T1000 (cell line): ENCODE measurements around the gene CTDSPL.

Experiments
- DNase-seq: peaks from one replicate; lab custom pipeline; 2025; ENCODE audit warnings: mixed read lengths; lab: John Stamatoyannopoulos, UW

Gene CTDSPL

DNA sequence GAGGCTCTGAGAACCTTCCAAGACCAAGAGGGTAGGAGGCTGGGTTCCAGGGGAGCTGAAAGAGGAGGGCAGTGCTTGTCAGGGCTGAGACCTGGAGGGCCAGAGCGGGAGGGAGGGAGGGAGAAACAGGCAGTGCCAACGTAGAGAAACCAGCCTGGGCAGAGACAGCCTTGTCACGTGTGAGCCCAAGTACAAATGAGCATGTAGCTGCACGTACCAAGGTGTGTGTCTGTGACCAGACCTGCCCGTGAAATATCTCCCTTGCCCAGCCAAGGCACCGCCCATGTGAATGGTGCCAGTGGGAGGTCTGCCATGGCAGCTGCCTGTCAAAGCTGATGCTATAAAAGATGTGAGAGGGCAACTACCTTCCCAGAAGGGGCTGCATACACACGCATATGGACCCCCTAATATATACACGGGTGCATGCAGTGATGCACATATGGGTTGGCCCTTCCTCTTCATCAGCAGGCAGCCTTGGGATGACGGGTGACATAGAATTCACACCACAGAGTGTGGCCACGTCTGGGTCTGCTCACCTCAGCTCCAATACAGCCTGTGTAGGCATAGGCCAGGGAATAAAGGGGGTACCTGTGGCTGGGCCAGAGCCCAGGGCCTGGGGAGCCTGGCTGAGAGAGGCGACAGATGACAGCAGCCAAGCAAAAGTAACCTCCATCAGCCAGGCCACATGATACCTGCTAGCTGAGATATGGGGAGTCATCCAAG, 7.8 kb upstream of the CTDSPL start:
- no peak for DNase-seq

DNA sequence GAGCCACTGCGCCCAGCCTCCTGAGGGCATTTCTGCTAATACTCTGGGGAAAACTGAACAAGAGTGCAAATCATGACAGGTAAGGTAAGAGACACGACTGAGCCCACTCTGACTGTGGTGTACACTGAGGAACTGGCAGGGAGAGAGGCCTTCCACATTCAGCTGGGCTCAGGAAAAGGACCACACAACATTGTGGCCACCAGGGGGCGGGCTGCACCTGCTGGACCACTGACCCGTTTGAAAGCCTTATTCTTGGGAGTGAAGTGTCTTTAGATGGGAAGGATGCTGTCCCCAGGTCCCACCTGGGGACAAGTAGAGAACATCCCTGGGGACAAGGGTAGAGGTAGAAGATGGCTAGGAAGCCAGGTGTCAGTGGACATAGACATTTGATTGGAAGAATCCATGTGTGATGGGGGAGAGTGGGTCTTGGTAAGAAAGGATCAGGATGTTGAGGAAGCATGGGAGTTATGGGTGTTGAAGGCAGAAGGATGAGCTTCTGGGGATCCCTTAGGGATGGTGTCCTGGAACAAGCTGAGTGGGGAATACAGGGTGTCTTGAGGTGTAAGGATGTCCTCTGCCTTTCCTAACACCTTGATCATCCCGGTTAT, 6.2 kb upstream of the CTDSPL start:
- peak; percentile 60 for DNase-seq

DNA sequence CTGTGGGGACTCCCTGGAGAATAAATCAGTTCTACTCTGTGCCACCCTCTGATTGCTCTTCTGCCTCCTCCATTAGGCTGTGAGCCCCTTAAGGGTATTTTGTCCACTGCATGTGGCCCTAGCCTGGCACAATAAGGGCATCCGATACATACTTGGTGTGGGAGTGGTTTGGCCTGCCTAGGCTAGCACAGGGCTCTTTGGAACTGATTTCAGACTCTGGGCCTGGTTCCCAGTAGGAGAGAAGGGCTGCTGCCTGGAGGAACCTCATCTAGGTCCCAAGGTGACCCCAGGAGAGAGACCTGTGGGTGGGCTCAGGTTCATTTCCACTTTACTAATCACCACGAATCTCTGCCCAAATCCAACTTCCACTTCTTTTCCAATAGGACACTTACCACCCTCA, 5.3 kb upstream of the CTDSPL start:
- no peak for DNase-seq

DNA sequence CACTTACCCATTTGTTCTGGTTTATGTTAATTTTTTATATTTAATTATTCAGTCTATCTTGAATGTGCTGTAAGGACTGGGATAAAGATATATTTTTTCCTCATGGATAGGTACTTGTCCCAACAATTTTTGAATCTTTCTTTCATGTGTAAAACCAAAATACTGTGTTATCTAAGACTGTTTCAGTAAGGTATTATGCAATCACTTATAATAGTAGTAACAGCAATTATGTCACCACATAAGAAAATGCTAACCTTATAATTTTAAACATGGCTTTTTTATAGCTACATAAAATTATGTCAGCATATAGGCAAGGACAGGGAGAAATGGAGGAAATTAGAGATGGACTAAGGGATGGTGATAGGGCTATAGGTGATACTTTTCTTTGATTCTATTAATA, 2.9 kb upstream of the CTDSPL start:
- no peak for DNase-seq

DNA sequence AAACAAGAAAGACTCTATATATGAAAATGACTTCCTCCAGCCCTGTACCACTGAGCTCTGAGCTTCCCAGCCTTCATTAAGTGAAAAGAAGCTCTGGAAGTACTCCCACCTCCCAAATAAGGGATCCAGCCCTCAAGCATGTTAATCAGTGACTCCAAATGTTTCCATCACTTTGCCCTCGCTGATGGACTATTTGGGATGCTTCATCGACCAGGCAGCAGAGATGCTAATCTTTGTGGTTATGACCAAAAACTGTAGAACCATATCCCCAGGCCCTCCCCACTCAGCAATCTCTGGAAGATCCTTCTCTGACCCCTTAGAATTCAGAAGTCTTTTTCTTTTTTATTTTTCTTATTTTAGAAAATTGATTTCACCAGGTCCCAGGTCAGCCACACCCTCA, 2.3 kb upstream of the CTDSPL start:
- DNase-seq = no peak

DNA sequence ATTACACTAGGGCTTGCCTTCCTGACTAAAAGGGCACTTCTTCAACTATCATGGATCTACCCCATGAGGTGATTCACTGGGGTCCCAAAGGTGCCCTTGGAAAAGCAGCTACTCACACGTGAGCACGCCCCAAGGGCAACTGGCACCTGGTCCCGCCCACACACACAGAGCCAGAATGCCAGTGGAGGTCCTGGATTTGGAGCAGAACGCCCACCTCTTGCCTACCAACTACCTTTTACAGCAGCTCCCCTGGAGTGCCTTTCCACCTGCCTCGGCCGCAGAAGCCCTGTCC, 1.8 kb upstream of the CTDSPL start:
- no peak for DNase-seq

DNA sequence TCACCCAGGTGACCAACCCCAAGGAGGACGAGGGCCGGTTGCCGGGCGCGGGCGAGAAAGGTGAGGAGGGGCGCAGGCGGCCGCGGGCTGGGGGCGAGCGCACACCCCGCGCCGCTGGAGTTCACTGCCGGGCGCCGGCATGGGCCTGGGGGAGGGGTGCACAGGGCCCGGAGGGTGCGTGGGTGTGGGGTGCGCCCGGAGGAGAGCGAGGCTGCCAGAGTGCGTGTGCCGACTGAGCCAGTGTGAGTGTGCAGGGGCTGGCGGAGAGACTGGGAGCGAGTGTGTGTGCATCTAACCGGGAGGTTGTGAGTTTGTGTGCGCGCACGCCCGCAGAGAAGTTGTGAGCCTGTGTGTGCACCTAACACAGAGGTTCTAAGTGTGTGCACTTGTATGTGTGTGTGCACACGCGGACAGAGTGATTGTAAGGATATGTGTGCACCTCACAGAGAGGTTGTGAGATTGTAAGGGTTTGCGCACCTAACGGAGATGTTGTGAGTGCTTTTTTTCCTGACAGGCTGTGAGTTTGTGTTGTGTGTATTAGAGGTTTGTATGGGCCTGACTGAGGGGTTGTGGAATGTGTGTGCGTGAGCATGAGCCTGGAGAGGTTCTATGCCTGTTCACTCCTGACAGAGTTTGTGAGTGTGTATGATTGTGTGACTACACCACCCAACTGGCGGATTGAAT, 681 bp downstream of the CTDSPL start:
- DNase-seq = no peak

DNA sequence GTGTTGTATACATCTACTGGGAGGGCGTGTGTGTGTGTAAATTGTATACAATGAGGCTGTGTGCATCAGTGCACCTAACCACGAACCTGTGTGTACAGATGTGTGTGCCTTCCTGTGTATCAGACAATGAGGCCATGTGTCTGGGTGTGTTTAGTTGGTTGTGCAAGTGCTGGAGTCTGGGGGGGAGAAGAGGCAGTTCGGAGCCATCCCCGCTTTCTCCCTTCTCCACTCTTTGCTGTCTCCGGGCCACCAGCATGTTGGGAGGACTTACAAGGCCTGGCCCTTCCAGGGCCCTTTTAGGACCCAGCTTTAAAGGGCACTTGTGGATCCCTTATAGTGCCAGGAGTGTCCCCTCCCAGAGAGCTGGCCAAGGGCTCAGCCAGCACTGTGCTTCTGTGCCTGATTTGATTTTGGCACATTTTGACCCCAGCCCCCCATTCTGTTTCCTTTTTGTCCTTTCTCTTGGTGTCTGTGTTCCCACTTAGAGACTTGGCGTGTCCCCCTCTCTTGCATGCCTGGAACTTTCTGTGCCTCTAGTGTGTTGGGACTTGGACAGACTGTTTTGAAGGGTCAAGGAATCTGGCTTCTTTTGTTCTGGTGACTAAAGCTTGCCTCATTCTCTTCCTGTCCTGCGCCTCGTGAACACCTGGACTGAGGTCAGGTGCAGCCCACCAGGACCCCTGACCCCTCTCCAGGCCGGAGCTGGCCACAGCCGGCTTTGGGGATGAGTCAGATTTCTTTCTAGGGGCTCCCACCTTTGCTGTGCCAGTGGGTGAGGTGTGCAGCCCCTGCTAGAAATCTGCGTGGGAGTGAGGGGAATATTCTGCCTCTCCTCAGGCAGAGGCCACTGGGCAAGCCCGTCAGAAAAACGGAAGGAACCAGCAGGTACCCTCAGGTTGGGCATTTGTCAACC, 1.5 kb downstream of the CTDSPL start:
- no peak for DNase-seq

DNA sequence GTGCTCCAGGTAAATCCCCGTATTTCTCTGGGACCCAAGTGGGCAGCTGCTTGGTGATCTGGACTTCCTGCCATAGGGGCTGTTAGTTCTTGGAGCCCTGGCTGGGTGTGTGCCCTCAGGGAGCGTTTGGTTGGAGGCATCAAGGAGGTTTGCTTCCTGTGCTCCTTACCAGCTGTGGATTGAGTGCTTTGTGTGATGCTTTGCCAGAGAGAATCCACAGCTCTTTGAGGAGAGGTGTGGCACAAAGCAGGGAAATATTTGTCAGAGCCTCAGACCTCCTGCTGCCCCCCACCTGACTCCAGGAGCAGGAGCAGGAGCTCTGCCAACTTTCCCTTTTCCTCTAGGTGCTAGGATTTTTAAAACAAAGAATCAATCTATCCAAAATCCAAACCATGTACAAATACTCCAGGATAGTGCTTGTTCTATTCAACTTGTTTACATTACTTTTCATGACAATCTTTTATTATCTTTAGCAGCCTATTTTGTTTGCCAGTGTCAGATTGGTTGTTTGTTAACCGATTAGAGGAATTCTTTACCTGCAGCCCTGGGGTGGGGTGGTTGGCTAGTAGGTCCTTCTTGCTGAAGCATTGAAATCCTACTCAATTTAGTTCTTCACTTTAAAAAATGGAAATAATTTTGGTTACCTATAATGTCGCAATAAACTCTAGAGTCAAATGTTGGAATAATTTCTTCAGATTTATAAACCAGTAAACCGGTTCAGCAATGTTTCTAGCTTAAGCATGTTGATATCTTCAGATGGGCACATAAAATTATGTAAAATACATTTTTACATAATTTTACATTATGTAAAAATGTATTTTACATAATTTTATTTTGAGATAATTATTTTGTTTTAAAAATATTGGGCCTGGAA, 2.5 kb downstream of the CTDSPL start:
- no peak for DNase-seq

DNA sequence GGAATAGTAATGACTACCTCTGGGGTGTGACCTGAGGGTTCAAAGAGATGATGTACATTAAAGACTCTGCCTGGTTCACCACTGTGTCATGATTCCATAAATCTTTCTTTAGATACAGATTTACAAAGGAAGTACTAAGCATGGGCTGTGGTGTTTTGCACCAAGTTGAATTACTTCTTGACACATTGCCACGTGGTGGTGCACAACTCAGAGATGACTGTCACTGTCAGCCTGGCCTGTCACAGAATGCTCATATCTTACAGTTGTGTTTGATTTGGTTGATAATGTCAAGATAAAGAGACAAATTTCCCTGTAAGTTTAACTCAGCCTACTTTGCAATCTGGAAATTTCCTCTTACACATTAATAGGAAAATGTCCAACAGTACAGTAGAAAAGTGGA, 3.2 kb downstream of the CTDSPL start:
- no peak for DNase-seq

DNA sequence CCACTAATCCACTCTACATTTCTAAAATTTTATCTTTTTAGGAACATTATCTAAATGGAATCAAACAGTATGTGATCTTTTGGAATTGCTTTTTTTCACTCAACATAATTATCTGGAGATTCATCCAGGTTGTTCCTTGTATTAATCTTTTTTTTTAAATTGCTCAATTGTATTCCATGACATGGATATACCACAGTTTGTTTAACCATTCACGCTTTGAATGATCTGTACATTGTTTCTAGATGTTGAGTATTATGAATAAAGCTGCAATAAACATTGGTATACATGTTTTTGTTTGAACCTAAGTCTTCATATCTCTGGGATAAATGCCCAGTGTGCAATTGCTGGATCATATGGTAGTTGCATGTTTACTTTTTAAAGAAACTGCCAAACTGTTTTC, 5.5 kb downstream of the CTDSPL start:
- no peak for DNase-seq

DNA sequence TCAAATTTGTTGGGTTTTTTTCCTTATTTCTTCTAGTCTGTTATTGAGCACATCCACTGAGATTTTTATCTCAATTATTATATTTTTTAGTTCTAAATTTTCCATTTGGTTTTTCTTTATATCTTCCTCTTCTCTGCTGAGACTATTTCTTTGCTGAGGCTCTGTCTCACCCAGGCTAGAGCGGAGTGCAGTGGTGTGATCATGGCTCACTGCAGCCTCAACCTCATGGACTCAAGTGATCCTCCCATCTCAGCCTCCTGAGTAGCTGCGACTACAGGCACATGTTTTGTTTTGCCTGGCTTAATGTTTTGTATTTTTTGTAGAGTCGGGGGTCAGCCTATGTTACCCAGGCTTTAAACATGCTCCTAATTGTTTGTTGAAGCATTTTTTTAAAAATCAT, 10.2 kb downstream of the CTDSPL start:
- DNase-seq = no peak

DNA sequence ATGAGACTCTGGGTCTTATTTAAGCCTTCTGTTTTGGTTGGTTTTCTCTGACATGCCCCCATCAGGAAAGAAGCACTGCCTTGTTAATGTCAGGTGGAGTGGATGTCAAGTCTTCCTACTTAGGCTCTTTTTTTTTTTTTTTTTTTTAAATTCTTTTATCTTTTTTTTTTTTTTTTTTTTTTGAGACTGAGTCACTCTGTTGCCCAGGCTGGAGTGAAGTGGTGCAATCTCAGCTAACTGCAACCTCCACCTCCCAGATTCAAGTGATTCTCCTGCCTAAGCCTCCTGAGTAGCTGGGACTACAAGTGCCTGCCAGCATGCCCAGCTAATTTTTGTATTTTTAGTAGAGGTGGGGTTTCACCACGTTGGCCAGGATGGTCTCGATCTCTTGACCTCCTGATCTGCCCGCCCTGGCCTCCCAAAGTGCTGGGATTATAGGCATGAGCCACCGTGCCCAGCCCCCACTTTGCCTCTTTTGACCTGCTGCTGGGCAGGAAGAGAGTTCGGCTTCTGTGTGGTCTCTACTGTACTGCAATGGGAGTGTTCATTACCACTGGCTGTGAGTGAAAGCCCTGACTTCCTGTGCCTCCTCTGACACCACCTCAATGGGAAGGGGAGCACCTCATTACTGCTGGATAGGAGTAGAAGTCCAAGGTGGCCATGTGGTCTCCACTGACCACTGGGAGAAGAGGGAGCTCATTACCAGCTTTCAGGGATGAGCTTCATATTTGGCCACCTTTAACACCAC, 10.9 kb downstream of the CTDSPL start:
- DNase-seq = no peak

DNA sequence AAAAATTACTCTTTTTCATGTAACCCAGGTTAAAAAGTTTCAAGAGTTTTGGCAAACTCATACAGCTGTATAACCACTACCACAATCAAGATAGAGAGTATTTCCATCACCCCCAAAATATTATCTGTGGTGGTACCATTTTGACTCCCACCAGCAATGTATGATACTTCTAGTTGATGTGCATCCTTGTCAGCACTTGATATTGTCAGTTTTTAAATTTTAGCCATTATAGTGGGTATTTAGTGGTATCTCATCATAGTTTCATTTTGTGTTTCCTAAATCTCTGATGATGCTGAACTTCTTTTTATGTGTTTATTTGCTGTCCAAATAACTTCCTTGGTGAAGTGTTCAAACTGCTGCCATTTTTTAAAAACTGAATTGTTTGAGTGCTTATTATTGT, 14.6 kb downstream of the CTDSPL start:
- DNase-seq = no peak

DNA sequence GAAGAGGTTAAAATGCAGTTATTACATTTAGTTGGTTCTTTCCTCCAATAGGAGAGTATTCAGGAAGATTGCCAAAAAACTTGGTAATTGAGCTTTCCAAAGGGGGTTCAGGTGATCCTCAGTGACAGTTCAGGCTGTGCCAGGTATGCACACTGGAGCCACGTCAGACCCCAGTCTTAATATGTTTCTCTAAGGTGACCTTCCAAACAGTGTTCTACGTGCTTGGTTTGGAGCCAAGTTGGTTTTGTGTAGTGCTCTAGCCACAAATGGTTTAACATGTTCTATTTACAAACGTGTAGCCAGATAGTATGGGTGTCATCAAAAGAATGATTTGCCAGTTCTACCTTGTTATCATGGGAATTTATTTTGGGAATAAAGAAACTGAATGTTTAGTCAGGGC, 21.0 kb downstream of the CTDSPL start:
- no peak for DNase-seq

DNA sequence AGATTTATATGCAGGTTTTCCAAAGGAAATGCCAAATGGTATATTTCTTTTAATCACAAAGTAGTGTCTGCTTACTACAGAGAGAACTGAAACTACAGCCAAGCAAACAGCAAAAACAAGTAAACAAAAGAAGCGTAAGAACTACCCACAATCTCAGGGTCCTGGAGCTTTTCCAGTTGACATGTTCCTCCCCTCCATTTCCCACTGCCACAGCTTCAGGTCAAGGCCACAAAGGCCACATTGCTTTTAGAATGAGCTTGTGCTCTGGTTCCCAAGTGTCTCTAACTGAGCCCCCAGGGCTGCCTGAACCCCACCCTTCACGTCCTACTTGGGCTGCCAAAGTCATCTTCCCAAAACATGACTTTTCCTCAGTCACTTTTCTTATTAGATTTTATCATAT, 24.1 kb downstream of the CTDSPL start:
- DNase-seq = no peak

DNA sequence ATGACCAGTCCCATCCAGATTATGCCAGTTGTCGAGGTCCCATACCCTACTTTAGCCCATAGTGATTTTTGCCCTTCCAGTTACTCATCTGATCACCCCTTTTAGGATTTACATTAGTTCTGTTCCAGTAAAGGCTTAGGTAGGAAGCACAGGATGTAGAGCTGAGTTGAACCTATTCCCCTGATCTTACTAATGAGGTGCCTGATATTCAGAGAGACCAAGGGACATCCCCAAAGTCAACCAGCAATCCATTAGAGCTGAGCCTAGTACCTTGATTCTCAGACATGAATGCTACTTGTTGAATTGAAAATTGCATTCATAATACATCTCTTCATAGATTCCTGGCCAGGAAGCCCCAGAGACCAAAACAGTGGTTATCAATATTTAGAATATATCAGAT, 24.7 kb downstream of the CTDSPL start:
- no peak for DNase-seq

DNA sequence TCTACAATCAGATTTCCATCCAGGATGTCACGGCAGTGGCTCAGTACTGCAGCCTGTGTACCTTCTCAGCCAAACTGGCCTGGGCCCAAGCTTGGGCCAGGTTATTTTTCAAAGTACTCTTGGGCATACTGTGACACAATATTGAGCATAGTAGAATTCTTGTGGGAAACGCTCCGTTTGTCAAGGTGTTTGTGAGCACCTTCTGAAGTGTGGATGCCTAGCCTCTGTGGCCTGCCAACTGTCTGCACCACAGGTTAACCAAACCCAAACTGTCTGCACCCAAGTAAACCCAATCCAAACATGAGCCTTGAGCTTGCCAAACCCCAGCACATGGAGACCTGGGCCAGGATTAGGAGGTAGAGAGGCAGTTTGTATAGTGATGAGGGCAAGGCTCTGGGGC, 25.4 kb downstream of the CTDSPL start:
- DNase-seq = no peak

DNA sequence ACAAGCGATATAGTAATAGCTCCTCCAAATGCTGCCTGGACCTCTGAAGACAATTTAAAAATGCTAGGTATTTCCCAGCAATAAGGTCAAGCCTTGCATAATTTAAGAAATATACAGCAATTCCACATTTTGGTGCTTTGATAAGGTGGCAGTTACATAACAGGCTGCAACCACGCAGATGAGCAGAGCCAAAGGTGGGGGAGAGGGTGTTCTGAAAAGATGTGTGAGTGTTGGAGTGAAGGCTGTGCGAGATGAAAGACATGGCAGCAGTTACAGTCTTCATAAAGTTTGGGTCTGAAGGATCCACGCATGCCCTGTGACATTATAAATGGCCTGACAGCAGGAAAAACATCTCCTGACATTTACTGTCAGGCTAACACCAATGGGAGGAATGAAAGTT, 26.1 kb downstream of the CTDSPL start:
- no peak for DNase-seq

DNA sequence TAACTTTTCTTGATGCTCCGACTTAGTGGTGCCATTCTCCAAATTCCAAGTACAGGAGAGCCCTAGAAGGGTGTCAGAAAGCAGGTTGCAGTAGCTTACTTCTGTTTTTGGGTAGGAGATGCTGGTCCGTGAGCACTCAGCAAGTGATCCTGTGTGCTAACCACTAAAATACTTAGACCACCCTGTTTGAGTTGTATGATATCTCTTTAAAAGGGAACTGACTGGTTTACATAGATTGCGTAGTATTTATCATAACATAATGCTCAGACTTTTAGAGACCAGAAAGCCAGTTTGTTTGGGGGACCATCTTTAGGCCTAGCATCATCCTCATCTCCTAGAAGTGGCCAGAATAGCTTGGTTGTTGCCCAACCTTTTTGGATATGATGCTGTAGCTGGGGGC, 26.7 kb downstream of the CTDSPL start:
- no peak for DNase-seq

DNA sequence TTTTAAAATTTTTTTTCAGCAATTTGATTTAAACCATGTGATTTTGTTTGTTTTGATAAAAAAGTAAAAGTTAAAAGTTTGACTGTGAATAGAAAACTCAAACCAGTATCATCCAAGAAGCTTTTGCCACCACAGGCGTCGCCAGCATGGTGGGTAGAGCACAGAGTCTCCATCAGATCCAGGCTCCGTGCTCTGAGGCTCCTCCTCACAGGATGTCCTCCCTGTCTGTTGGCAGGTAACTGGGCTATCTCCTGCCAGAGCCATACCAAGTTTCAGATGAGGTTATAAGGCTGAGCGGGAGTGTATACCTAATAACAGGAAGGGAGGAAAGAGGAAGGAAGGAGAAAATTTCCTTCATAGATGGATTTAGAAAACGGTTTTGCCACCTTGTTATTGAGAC, 28.8 kb downstream of the CTDSPL start:
- no peak for DNase-seq
